Activated CD4-positive, CD25-positive, alpha-beta regulatory T cell treated with anti-CD3 and anti-CD28 coated beads, Interleukin-2, amount 50 U/mL, for 24 hours (primary cell): ENCODE measurements around the gene CAPN6.

Experiments used
- ATAC-seq, 2 donors: fragments of 150-1000 bp; cut with Tn5 transposase; one replicate each; pipeline ENCODE4 v1.10.0; 2021; ENCODE audit warnings: mild to moderate bottlenecking in 1 of 2, moderate library complexity in 1 of 2

Gene CAPN6

GRCh38 chrX:111199505-111199904, 70.8 kb downstream of the CAPN6 start:
- no peak for ATAC-seq
